Trophoblast cell (in vitro differentiated cells and primary cell): Measurements from ENCODE around the gene COL2A1.

Experiments used
- DNase-seq, 2 donors: peaks; one replicate each; pipeline ENCODE4 v3.0.0-alpha.2; 2016
- H2AFZ ChIP-seq: 2 replicates; pipeline ENCODE4 v1.6.1; 2013; ENCODE audit warnings: low read length, moderate library complexity, mild to moderate bottlenecking; ENCODE audit not compliant: insufficient read depth, poor library complexity
- H2AK5ac ChIP-seq: 2 replicates; pipeline ENCODE4 v1.6.1; 2013; ENCODE audit warnings: mild to moderate bottlenecking, low read length
- H2BK120ac ChIP-seq: 2 replicates; pipeline ENCODE4 v1.6.1; 2013; ENCODE audit warnings: low read length, mild to moderate bottlenecking, moderate library complexity; ENCODE audit not compliant: insufficient read depth, poor library complexity
- H2BK12ac ChIP-seq: 2 replicates; pipeline ENCODE4 v1.6.1; 2013; ENCODE audit warnings: mild to moderate bottlenecking, low read length, moderate library complexity
- H2BK5ac ChIP-seq: 2 replicates; pipeline ENCODE4 v1.6.1; 2013; ENCODE audit warnings: low read length, low read depth, moderate library complexity, mild to moderate bottlenecking; ENCODE audit not compliant: poor library complexity
- H3K14ac ChIP-seq: 2 replicates; pipeline ENCODE4 v1.6.1; 2013; ENCODE audit warnings: mild to moderate bottlenecking, low read length
- H3K18ac ChIP-seq: 2 replicates; pipeline ENCODE4 v1.6.1; 2013; ENCODE audit warnings: mild to moderate bottlenecking, low read length
- H3K23ac ChIP-seq: 2 replicates; pipeline ENCODE4 v1.6.1; 2013; ENCODE audit warnings: low read length
- H3K27ac ChIP-seq: 2 replicates; pipeline ENCODE4 v1.5.1; 2013; ENCODE audit warnings: low read depth, mild to moderate bottlenecking, inconsistent platforms, low read length, moderate library complexity
- H3K27me3 ChIP-seq: 2 replicates; pipeline ENCODE4 v1.6.1; 2013; ENCODE audit warnings: inconsistent platforms, mild to moderate bottlenecking, low read length, moderate library complexity; ENCODE audit not compliant: insufficient read depth
- H3K36me3 ChIP-seq, 2 experiments: 1 replicate in 1 of 2; 2 replicates in 1 of 2; pipeline ENCODE4 v1.6.1; 2013; ENCODE audit warnings: low read length in 2 of 2, mild to moderate bottlenecking in 2 of 2, moderate library complexity in 1 of 2; ENCODE audit not compliant: insufficient read depth in 2 of 2, control insufficient read depth in 1 of 2
- H3K4ac ChIP-seq: 2 replicates; pipeline ENCODE4 v1.6.1; 2013; ENCODE audit warnings: low read depth, mild to moderate bottlenecking, low read length, moderate library complexity
- H3K4me1 ChIP-seq, 2 experiments: 1 replicate in 1 of 2; 2 replicates in 1 of 2; pipeline ENCODE4 v1.6.1; 2013; ENCODE audit warnings: low read length in 2 of 2, mild to moderate bottlenecking in 2 of 2, moderate library complexity in 1 of 2; ENCODE audit not compliant: insufficient read depth in 2 of 2, control insufficient read depth in 1 of 2
- H3K4me2 ChIP-seq: 2 replicates; pipeline ENCODE4 v1.6.1; 2013; ENCODE audit warnings: inconsistent platforms, mild to moderate bottlenecking, low read length, moderate library complexity
- H3K4me3 ChIP-seq: 2 replicates; pipeline ENCODE4 v1.5.1; 2013; ENCODE audit warnings: mild to moderate bottlenecking, low read depth, low read length, inconsistent platforms
- H3K79me1 ChIP-seq: one replicate; pipeline ENCODE4 v1.6.1; 2013; ENCODE audit warnings: low read length
- H3K79me2 ChIP-seq: 2 replicates; pipeline ENCODE4 v1.6.1; 2013; ENCODE audit warnings: low read length, mild to moderate bottlenecking; ENCODE audit not compliant: control insufficient read depth, insufficient read depth, poor library complexity
- H3K9ac ChIP-seq: 2 replicates; pipeline ENCODE4 v1.6.1; 2013; ENCODE audit warnings: mild to moderate bottlenecking, low read length
- H3K9me3 ChIP-seq: 2 replicates; pipeline ENCODE4 v1.6.1; 2013; ENCODE audit warnings: low read depth, mild to moderate bottlenecking, control low read depth, inconsistent platforms, low read length; ENCODE audit not compliant: insufficient read depth
- H4K12ac ChIP-seq: 2 replicates; pipeline ENCODE4 v1.6.1; 2013; ENCODE audit warnings: low read depth, mild to moderate bottlenecking, low read length, moderate library complexity
- H4K8ac ChIP-seq: 2 replicates; pipeline ENCODE4 v1.6.1; 2013; ENCODE audit warnings: low read depth, mild to moderate bottlenecking, low read length, moderate library complexity
- H4K91ac ChIP-seq: one replicate; pipeline ENCODE4 v1.6.1; 2013; ENCODE audit warnings: low read depth, mild to moderate bottlenecking, low read length, moderate library complexity
- WGBS: extraction: QIAGEN DNeasy Blood & Tissue Kit; methylation state at CpG from one replicate; pipeline ENCODE4 v1.1.7; 2013; ENCODE audit warnings: missing lambda C conversion rate; ENCODE audit not compliant: insufficient read length, insufficient coverage; ENCODE audit errors: extremely low coverage; 5-methylcytosine and 5-hydroxymethylcytosine counted together

Gene COL2A1

GRCh38 chr12:47989023-47989417, 15.3 kb downstream of the COL2A1 start:
- peak overlapping the region; percentile 19 for H3K18ac ChIP-seq
- no peak overlapping the region for H3K9ac ChIP-seq
- no peak overlapping the region for H3K23ac ChIP-seq
- no peak overlapping the region for H3K4me3 ChIP-seq
- peaks cover 58 to 65% of the 10 kb centered on the region in 2 experiments for H3K36me3 ChIP-seq
- H3K9me3 ChIP-seq = peaks cover 6% of the 10 kb centered on the region
- no CpG with 5 or more reads among the region's 8 CpGs for WGBS
- peak overlapping the region; percentile 51 for H2AK5ac ChIP-seq
- H3K27me3 ChIP-seq = no peaks in the 10 kb centered on the region
- H3K4ac ChIP-seq = peak overlapping the region; percentile 5
- H3K4me1 ChIP-seq = peaks cover 20 to 23% of the 10 kb centered on the region in 2 experiments
- peaks cover 2% of the 10 kb centered on the region for H3K79me2 ChIP-seq
- peak overlapping the region; percentile 89 for H3K14ac ChIP-seq
- H2BK120ac ChIP-seq = peak overlapping the region; percentile 94
- H2AFZ ChIP-seq = no peak overlapping the region
- no peak overlapping the region for H4K12ac ChIP-seq
- DNase-seq = no peak
- peak overlapping the region; percentile 87 for H3K27ac ChIP-seq
- peak overlapping the region; percentile 90 for H2BK5ac ChIP-seq
- H3K4me2 ChIP-seq = peak overlapping the region; percentile 14
- H3K79me1 ChIP-seq = peaks cover 19% of the 10 kb centered on the region
- H4K8ac ChIP-seq = peak overlapping the region; percentile 43
- H2BK12ac ChIP-seq = peak overlapping the region; percentile 78
- peak overlapping the region; percentile 97 for H4K91ac ChIP-seq

- H3K4me2 ChIP-seq = peak overlapping the region; percentile 14
- H4K91ac ChIP-seq = peak overlapping the region; percentile 97
- peak overlapping the region; percentile 89 for H3K14ac ChIP-seq
- H3K9ac ChIP-seq = no peak overlapping the region
- WGBS = no CpG with 5 or more reads among the region's 15 CpGs
- no peak for DNase-seq
- H3K18ac ChIP-seq = peak overlapping the region; percentile 80
- peaks cover 20 to 23% of the 10 kb centered on the region in 2 experiments for H3K4me1 ChIP-seq
- peak overlapping the region; percentile 43 for H4K8ac ChIP-seq
- peaks cover 6% of the 10 kb centered on the region for H3K9me3 ChIP-seq
- H3K4me3 ChIP-seq = no peak overlapping the region
- peaks cover 2% of the 10 kb centered on the region for H3K79me2 ChIP-seq
- H3K23ac ChIP-seq = no peak overlapping the region
- H2AFZ ChIP-seq = peak overlapping the region; percentile 64
- H2BK5ac ChIP-seq = peak overlapping the region; percentile 90
- peak overlapping the region; percentile 34 for H4K12ac ChIP-seq
- peak overlapping the region; percentile 51 for H2AK5ac ChIP-seq
- no peaks in the 10 kb centered on the region for H3K27me3 ChIP-seq
- peak overlapping the region; percentile 5 for H3K4ac ChIP-seq
- H2BK120ac ChIP-seq = peak overlapping the region; percentile 94
- H2BK12ac ChIP-seq = peak overlapping the region; percentile 78
- H3K79me1 ChIP-seq = peaks cover 19% of the 10 kb centered on the region
- H3K36me3 ChIP-seq = peaks cover 55 to 63% of the 10 kb centered on the region in 2 experiments
- H3K27ac ChIP-seq = peak overlapping the region; percentile 87
These were observed 15.9 kb downstream of the COL2A1 start for GRCh38 chr12:47988073-47989022.

- Histone ChIP-seq H2AK5ac (peak overlapping the region; percentile 8), H4K91ac (peak overlapping the region; percentile 52), H3K4me2 (no peak overlapping the region), H3K4me3 (no peak overlapping the region), H3K9me3 (peaks cover 6% of the 10 kb centered on the region), H3K18ac (peak overlapping the region; percentile 80), H3K79me2 (peaks cover 2% of the 10 kb centered on the region), H3K14ac (peak overlapping the region; percentile 18), H3K4ac (no peak overlapping the region), H3K23ac (no peak overlapping the region), H3K4me1 (peaks cover 20 to 23% of the 10 kb centered on the region in 2 experiments), H3K27me3 (no peaks in the 10 kb centered on the region), H3K27ac (peak overlapping the region; percentile 73), H4K12ac (no peak overlapping the region), H3K9ac (no peak overlapping the region), H2BK120ac (peak overlapping the region; percentile 27), H2AFZ (no peak overlapping the region), H4K8ac (peak overlapping the region; percentile 1), H2BK12ac (peak overlapping the region; percentile 34), H2BK5ac (peak overlapping the region; percentile 60), H3K79me1 (peaks cover 19% of the 10 kb centered on the region), H3K36me3 (peaks cover 62 to 66% of the 10 kb centered on the region in 2 experiments)
- no peak for DNase-seq
- no CpG with 5 or more reads among the region's 14 CpGs for WGBS
These were observed 16.7 kb downstream of the COL2A1 start for GRCh38 chr12:47987411-47988072.

GRCh38 chr12:47986832-47987231, 17.4 kb downstream of the COL2A1 start:
- no CpG with 5 or more reads among the region's 5 CpGs for WGBS
- no peak overlapping the region for H3K18ac ChIP-seq
- no peak overlapping the region for H4K12ac ChIP-seq
- H4K91ac ChIP-seq = peak overlapping the region; percentile 52
- H3K36me3 ChIP-seq = peaks cover 67 to 73% of the 10 kb centered on the region in 2 experiments
- H3K27ac ChIP-seq = no peak overlapping the region
- no peak overlapping the region for H3K9ac ChIP-seq
- peaks cover 6% of the 10 kb centered on the region for H3K9me3 ChIP-seq
- H3K79me1 ChIP-seq = peaks cover 19% of the 10 kb centered on the region
- no peak overlapping the region for H4K8ac ChIP-seq
- H3K4me3 ChIP-seq = no peak overlapping the region
- no peak overlapping the region for H2BK120ac ChIP-seq
- no peak overlapping the region for H3K4ac ChIP-seq
- no peak overlapping the region for H3K23ac ChIP-seq
- H3K4me1 ChIP-seq = peaks cover 20 to 23% of the 10 kb centered on the region in 2 experiments
- no peaks in the 10 kb centered on the region for H3K27me3 ChIP-seq
- H2BK5ac ChIP-seq = peak overlapping the region; percentile 9
- H3K79me2 ChIP-seq = peaks cover 2% of the 10 kb centered on the region
- H3K4me2 ChIP-seq = no peak overlapping the region
- peak overlapping the region; percentile 1 for H2AK5ac ChIP-seq
- peak overlapping the region; percentile 34 for H2BK12ac ChIP-seq
- peak overlapping the region; percentile 1 for H3K14ac ChIP-seq
- DNase-seq = no peak
- no peak overlapping the region for H2AFZ ChIP-seq
